ENCODE results near the gene XIRP2. TPM values are rescaled to one million over a fixed set of nuclear protein-coding genes. Genes with fewer than 3 reads are reported as not detected.

Gene XIRP2
- total RNA-seq, 1 donor from 2014 or later: 0.05 TPM

- Mint-ChIP-seq H3K27ac (ENCODE audit: unreplicated experiment) (no peak overlapping the region), H3K4me1 (peaks cover 14% of the 10 kb centered on the region), H3K36me3 (ENCODE audit: low read depth) (no peaks in the 10 kb centered on the region), H3K27me3 (ENCODE audit: low read depth) (no peaks in the 10 kb centered on the region), H3K9me3 (no peaks in the 10 kb centered on the region), H3K4me3 (no peak overlapping the region)
- TF ChIP-seq, protein P1, sequence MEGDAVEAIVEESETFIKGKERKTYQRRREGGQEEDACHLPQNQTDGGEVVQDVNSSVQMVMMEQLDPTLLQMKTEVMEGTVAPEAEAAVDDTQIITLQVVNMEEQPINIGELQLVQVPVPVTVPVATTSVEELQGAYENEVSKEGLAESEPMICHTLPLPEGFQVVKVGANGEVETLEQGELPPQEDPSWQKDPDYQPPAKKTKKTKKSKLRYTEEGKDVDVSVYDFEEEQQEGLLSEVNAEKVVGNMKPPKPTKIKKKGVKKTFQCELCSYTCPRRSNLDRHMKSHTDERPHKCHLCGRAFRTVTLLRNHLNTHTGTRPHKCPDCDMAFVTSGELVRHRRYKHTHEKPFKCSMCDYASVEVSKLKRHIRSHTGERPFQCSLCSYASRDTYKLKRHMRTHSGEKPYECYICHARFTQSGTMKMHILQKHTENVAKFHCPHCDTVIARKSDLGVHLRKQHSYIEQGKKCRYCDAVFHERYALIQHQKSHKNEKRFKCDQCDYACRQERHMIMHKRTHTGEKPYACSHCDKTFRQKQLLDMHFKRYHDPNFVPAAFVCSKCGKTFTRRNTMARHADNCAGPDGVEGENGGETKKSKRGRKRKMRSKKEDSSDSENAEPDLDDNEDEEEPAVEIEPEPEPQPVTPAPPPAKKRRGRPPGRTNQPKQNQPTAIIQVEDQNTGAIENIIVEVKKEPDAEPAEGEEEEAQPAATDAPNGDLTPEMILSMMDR (conservative IDR thresholded peaks at IDR 0.05): no peak
- no peak for DNase-seq (ENCODE audit: low read depth, low spot score)
These were observed 70.8 kb downstream of the XIRP2 start for GRCh38 chr2:166958986-166959481.

DNA sequence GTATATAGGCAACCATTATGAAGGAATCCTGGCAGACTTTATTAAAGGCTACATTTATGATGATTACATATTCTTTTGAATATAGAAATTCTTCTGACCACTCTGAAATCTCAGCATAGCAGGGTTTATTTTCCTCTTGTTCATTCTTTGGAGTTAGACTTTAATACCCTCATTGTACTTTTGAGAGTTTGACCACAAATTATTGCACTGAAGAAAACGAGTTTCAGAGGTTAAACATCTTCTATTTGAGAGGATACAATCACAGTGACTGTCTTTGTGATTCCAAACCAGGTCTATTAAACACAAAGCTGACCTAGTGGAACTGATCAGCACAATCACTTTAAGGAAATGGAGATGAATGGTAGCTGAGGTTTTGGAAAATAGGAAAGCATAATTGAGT lies 71.3 kb downstream of the XIRP2 start:
- H3K9me3 Mint-ChIP-seq: no peaks in the 10 kb centered on the region
- no peaks in the 10 kb centered on the region for H3K36me3 Mint-ChIP-seq (ENCODE audit: low read depth)
- no peak overlapping the region for H3K27ac Mint-ChIP-seq (ENCODE audit: unreplicated experiment)
- H3K4me3 Mint-ChIP-seq: no peak overlapping the region
- TF ChIP-seq, protein P1 (conservative IDR thresholded peaks at IDR 0.05): no peak
- H3K4me1 Mint-ChIP-seq: peaks cover 14% of the 10 kb centered on the region
- DNase-seq (ENCODE audit: low read depth, low spot score): no peak
- H3K27me3 Mint-ChIP-seq (ENCODE audit: low read depth): no peaks in the 10 kb centered on the region

- peaks cover 14% of the 10 kb centered on the region for H3K4me1 Mint-ChIP-seq
- no peaks in the 10 kb centered on the region for H3K27me3 Mint-ChIP-seq (ENCODE audit: low read depth)
- no peaks in the 10 kb centered on the region for H3K36me3 Mint-ChIP-seq (ENCODE audit: low read depth)
- no peak overlapping the region for H3K4me3 Mint-ChIP-seq
- DNase-seq (ENCODE audit: low read depth, low spot score): no peak
- no peak overlapping the region for H3K27ac Mint-ChIP-seq (ENCODE audit: unreplicated experiment)
- TF ChIP-seq, protein P1 (conservative IDR thresholded peaks at IDR 0.05): no peak
- no peaks in the 10 kb centered on the region for H3K9me3 Mint-ChIP-seq
These were observed 72.5 kb downstream of the XIRP2 start for GRCh38 chr2:166960702-166961270.

DNA sequence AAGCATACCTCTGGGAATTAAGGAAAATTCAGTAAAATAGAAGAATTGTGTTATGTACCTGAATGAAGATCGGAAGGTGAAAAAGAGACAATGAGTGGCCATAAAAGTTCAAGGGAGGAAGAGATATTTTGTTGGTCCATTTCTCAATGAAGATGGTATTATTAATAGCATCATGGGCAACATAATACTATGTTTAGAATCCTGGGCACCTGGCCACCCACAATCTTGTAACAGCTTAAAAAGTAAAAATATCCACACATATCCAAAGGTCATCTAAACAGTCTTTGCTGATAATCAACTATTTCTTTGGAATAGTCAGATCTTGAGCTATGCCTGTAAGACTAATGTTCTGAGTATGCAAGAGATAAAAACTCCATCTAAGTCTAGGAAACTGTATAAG lies 73.7 kb downstream of the XIRP2 start:
- H3K9me3 Mint-ChIP-seq: no peaks in the 10 kb centered on the region
- no peak overlapping the region for H3K27ac Mint-ChIP-seq (ENCODE audit: unreplicated experiment)
- peaks cover 14% of the 10 kb centered on the region for H3K4me1 Mint-ChIP-seq
- no peaks in the 10 kb centered on the region for H3K27me3 Mint-ChIP-seq (ENCODE audit: low read depth)
- DNase-seq (ENCODE audit: low read depth, low spot score): no peak
- TF ChIP-seq, protein P1 (conservative IDR thresholded peaks at IDR 0.05): no peak
- no peak overlapping the region for H3K4me3 Mint-ChIP-seq
- H3K36me3 Mint-ChIP-seq (ENCODE audit: low read depth): no peaks in the 10 kb centered on the region

GRCh38 chr2:166969486-166969885 lies 81.2 kb downstream of the XIRP2 start:
- DNase-seq (ENCODE audit: low read depth, low spot score): no peak
- no peaks in the 10 kb centered on the region for H3K36me3 Mint-ChIP-seq (ENCODE audit: low read depth)
- H3K4me3 Mint-ChIP-seq: no peak overlapping the region
- no peaks in the 10 kb centered on the region for H3K27me3 Mint-ChIP-seq (ENCODE audit: low read depth)
- H3K4me1 Mint-ChIP-seq: no peaks in the 10 kb centered on the region
- TF ChIP-seq, protein P1 (conservative IDR thresholded peaks at IDR 0.05): no peak
- no peaks in the 10 kb centered on the region for H3K9me3 Mint-ChIP-seq
- H3K27ac Mint-ChIP-seq (ENCODE audit: unreplicated experiment): no peak overlapping the region

Data from neural crest cell (in vitro differentiated cells).